ENCODE data around the gene CARMIL1. TPM values are rescaled to one million over a fixed set of nuclear protein-coding genes. Genes with fewer than 3 reads are reported as not detected.
A peak's percentile ranks its signal among the peaks of the same experiment; 100 is the strongest.

The CARMIL1 gene
- total RNA-seq, 2 donors from 2014 or later, result 28.7 to 31.6 TPM

- Mint-ChIP-seq H3K9me3 (no peaks in the 10 kb centered on the region), H3K4me3 (peak within 1 kb of the TSS; percentile 37), H3K27ac (no peak within 1 kb of the TSS), H3K36me3 (ENCODE audit: low read depth) (no peaks in the 10 kb centered on the region), H3K4me1 (peaks cover 10% of the 10 kb centered on the region), H3K27me3 (ENCODE audit: insufficient read depth) (peaks cover 73% of the 10 kb centered on the region)
- H3K27ac ChIP-seq (ENCODE audit: low read depth, low read length), result no peak within 1 kb of the TSS
- 1 to 2% methylated on average over 17 to 35 of the region's 35 CpGs for WGBS, 2 experiments (ENCODE audit: insufficient coverage in 1 of 2, insufficient read length in 1 of 2)
- H3K27me3 ChIP-seq (ENCODE audit: control insufficient read depth, insufficient read depth, low read length, poor library complexity, severe bottlenecking), result peaks cover 92% of the 10 kb centered on the region
- no peaks in the 10 kb centered on the region for H3K36me3 ChIP-seq (ENCODE audit: control insufficient read depth, insufficient read depth, low read length)
- peak; percentile 96 for DNase-seq
- H3K9ac ChIP-seq (ENCODE audit: extremely low read depth, low read length, poor library complexity, severe bottlenecking), result no peak within 1 kb of the TSS
- no peaks in the 10 kb centered on the region for H3K9me3 ChIP-seq (ENCODE audit: control insufficient read depth, low read length)
- TF ChIP-seq CTCF (conservative IDR thresholded peaks at IDR 0.05), result no peak
- H3K4me1 ChIP-seq (ENCODE audit: control insufficient read depth, insufficient read depth, low read length), result no peaks in the 10 kb centered on the region
- peak within 1 kb of the TSS; percentile 78 for H3K4me3 ChIP-seq (ENCODE audit: low read length)
These were observed 372.9 kb downstream of the CARMIL1 start, which contains the start of gene SCGN for GRCh38 chr6:25652007-25652515. SCGN (plus strand) TSS chr6:25652215; CDS start chr6:25652404, 189 bp downstream.

GRCh38 chr6:25655723-25656122 lies 376.5 kb downstream of the CARMIL1 start:
- H3K27me3 ChIP-seq (ENCODE audit: control insufficient read depth, insufficient read depth, low read length, poor library complexity, severe bottlenecking), result peaks cover 90% of the 10 kb centered on the region
- Mint-ChIP-seq H3K27ac (no peak overlapping the region), H3K27me3 (ENCODE audit: insufficient read depth) (peaks cover 80% of the 10 kb centered on the region)

GRCh38 chr6:25659633-25660368 lies 380.6 kb downstream of the CARMIL1 start:
- Histone ChIP-seq H3K4me1 (ENCODE audit: control insufficient read depth, insufficient read depth, low read length) (no peaks in the 10 kb centered on the region), H3K36me3 (ENCODE audit: control insufficient read depth, insufficient read depth, low read length) (no peaks in the 10 kb centered on the region), H3K9me3 (ENCODE audit: control insufficient read depth, low read length) (no peaks in the 10 kb centered on the region), H3K9ac (ENCODE audit: extremely low read depth, low read length, poor library complexity, severe bottlenecking) (no peak overlapping the region), H3K27me3 (ENCODE audit: control insufficient read depth, insufficient read depth, low read length, poor library complexity, severe bottlenecking) (peaks cover 93% of the 10 kb centered on the region), H3K27ac (ENCODE audit: low read depth, low read length) (no peak overlapping the region), H3K4me3 (ENCODE audit: low read length) (no peak overlapping the region)
- Mint-ChIP-seq H3K4me1 (no peaks in the 10 kb centered on the region), H3K36me3 (ENCODE audit: low read depth) (no peaks in the 10 kb centered on the region), H3K4me3 (no peak overlapping the region), H3K9me3 (no peaks in the 10 kb centered on the region), H3K27ac (no peak overlapping the region), H3K27me3 (ENCODE audit: insufficient read depth) (peaks cover 77% of the 10 kb centered on the region)
- DNase-seq, result no peak
- WGBS, 2 experiments (ENCODE audit: insufficient coverage in 1 of 2, insufficient read length in 1 of 2), result 62 to 67% methylated on average over 1 to 4 of the region's 4 CpGs
- TF ChIP-seq CTCF (conservative IDR thresholded peaks at IDR 0.05), result no peak

More at GRCh38 chr6:25655723-25656122, 376.5 kb downstream of the CARMIL1 start:
- Mint-ChIP-seq H3K9me3 (no peaks in the 10 kb centered on the region), H3K4me1 (peaks cover 6% of the 10 kb centered on the region), H3K4me3 (no peak overlapping the region), H3K36me3 (ENCODE audit: low read depth) (no peaks in the 10 kb centered on the region)
- TF ChIP-seq CTCF (conservative IDR thresholded peaks at IDR 0.05), result no peak
- H3K36me3 ChIP-seq (ENCODE audit: control insufficient read depth, insufficient read depth, low read length), result no peaks in the 10 kb centered on the region
- H3K4me1 ChIP-seq (ENCODE audit: control insufficient read depth, insufficient read depth, low read length), result no peaks in the 10 kb centered on the region
- DNase-seq, result no peak
- WGBS, 2 experiments (ENCODE audit: insufficient coverage in 1 of 2, insufficient read length in 1 of 2), result 50 to 71% methylated on average over 1 of the region's 1 CpG
- H3K4me3 ChIP-seq (ENCODE audit: low read length), result no peak overlapping the region
- H3K9ac ChIP-seq (ENCODE audit: extremely low read depth, low read length, poor library complexity, severe bottlenecking), result no peak overlapping the region
- no peak overlapping the region for H3K27ac ChIP-seq (ENCODE audit: low read depth, low read length)
- no peaks in the 10 kb centered on the region for H3K9me3 ChIP-seq (ENCODE audit: control insufficient read depth, low read length)

All from endodermal cell (in vitro differentiated cells).